Cardiac fibroblast (primary cell): ENCODE measurements around the gene RRAS.

Experiments
- DNase-seq, 2 donors: peaks; one replicate each; pipeline versions ENCODE4 v3.0.0 to v3.0.0-alpha.2; 2010; ENCODE audit warnings: low read depth in 2 of 2
- H3K4me3 ChIP-seq, 2 donors: replicated peaks in 1 of 2; 1 replicate in 1 of 2; 2 replicates in 1 of 2; pipeline ENCODE4 v1.5.1; 2011; ENCODE audit warnings: low read depth in 2 of 2, low read length in 2 of 2, mild to moderate bottlenecking in 2 of 2, moderate library complexity in 1 of 2
- CTCF ChIP-seq: IDR thresholded peaks from one replicate; pipeline ENCODE4 v1.5.1; 2011; ENCODE audit warnings: low read depth, mild to moderate bottlenecking, low read length, inconsistent platforms

RRAS gene

GRCh38 chr19:49589502-49589905 lies 50.4 kb downstream of the RRAS start:
- no peak for DNase-seq
- H3K4me3 ChIP-seq = no peak overlapping the region
- no peak for TF ChIP-seq CTCF

- H3K4me3 ChIP-seq = no peak overlapping the region
- DNase-seq = no peak
- no peak for TF ChIP-seq CTCF
Observed at GRCh38 chr19:49588365-49589122, 51.4 kb downstream of the RRAS start.

- TF ChIP-seq CTCF = no peak
- H3K4me3 ChIP-seq = no peak overlapping the region
- no peak for DNase-seq
Observed at GRCh38 chr19:49587227-49587626, 52.7 kb downstream of the RRAS start.
